DOHH2 (cell line): ENCODE results near the gene UGT1A8.
"Not testable (repeated sequence)": the region's sequence is repeated elsewhere in the genome, so short reads cannot be mapped to it uniquely, and the experiment has no call there.

Source experiments
- H3F3A ChIP-seq: fragments of 200-600 bp; sonication (generic), shearing (Covaris generic); 2 replicates; pipeline ENCODE4 v1.6.0; 2016; ENCODE audit warnings: antibody characterized with exemption, mild to moderate bottlenecking; ENCODE audit not compliant: control insufficient read depth, insufficient read depth
- H3K27ac ChIP-seq: fragments of 200-600 bp; sonication (generic); 2 replicates; pipeline ENCODE4 v1.5.1; 2014; ENCODE audit warnings: low read depth, mild to moderate bottlenecking, low read length, moderate library complexity
- H3K27me3 ChIP-seq: fragments of 200-600 bp; sonication (generic); 2 replicates; pipeline ENCODE4 v1.6.1; 2014; ENCODE audit warnings: mild to moderate bottlenecking, low read length, mixed read lengths; ENCODE audit not compliant: control insufficient read depth
- H3K36me3 ChIP-seq: fragments of 200-600 bp; sonication (generic); 2 replicates; pipeline ENCODE4 v1.6.1; 2014; ENCODE audit warnings: mild to moderate bottlenecking, low read length, moderate library complexity, mixed read lengths; ENCODE audit not compliant: control insufficient read depth
- H3K4me1 ChIP-seq: fragments of 200-600 bp; sonication (generic); 2 replicates; pipeline ENCODE4 v1.6.1; 2014; ENCODE audit warnings: mild to moderate bottlenecking, low read length, mixed read lengths; ENCODE audit not compliant: control insufficient read depth
- H3K4me2 ChIP-seq: fragments of 200-600 bp; sonication (generic); 2 replicates; pipeline ENCODE4 v1.6.0; 2014; ENCODE audit warnings: mild to moderate bottlenecking, low read length, moderate library complexity
- H3K4me3 ChIP-seq: fragments of 200-600 bp; sonication (generic); 2 replicates; pipeline ENCODE4 v1.5.1; 2014; ENCODE audit warnings: mild to moderate bottlenecking, low read length, mixed read lengths
- H3K79me2 ChIP-seq: fragments of 200-600 bp; sonication (generic); 2 replicates; pipeline ENCODE4 v1.6.1; 2014; ENCODE audit warnings: mild to moderate bottlenecking, low read length, mixed read lengths; ENCODE audit not compliant: control insufficient read depth
- H3K9me2 ChIP-seq: fragments of 200-600 bp; sonication (generic); replicated peaks from 2 replicates; pipeline ENCODE4 v1.6.1; 2014; ENCODE audit warnings: mild to moderate bottlenecking, low read length, mixed read lengths; ENCODE audit not compliant: control insufficient read depth
- H3K9me3 ChIP-seq: fragments of 200-600 bp; sonication (generic); 2 replicates; pipeline ENCODE4 v1.6.1; 2014; ENCODE audit warnings: antibody characterized with exemption, low read length, mixed read lengths; ENCODE audit not compliant: control insufficient read depth, insufficient read depth
- H4K20me1 ChIP-seq: fragments of 200-600 bp; sonication (generic); 2 replicates; pipeline ENCODE4 v1.6.0; 2014; ENCODE audit warnings: low read depth, mild to moderate bottlenecking, antibody characterized with exemption, low read length, moderate library complexity; ENCODE audit not compliant: control insufficient read depth, insufficient read depth
- CTCF ChIP-seq: fragments of 200-600 bp; sonication (generic); IDR thresholded peaks from one replicate; pipeline ENCODE4 v1.5.1; 2014; ENCODE audit warnings: antibody characterized with exemption, mild to moderate bottlenecking, low read depth, low read length; ENCODE audit not compliant: poor library complexity, severe bottlenecking
- EZH2phosphoT487 ChIP-seq: fragments of 200-600 bp; sonication (generic); IDR thresholded peaks from 2 replicates; pipeline ENCODE4 v1.6.1; 2017; ENCODE audit warnings: borderline replicate concordance, mild to moderate bottlenecking, antibody characterized with exemption, low read length, moderate library complexity, mixed read lengths

UGT1A8 gene

GRCh38 chr2:233746475-233747282 lies 129.2 kb downstream of the UGT1A8 start:
- H3K9me2 ChIP-seq: no peaks in the 10 kb centered on the region

GRCh38 chr2:233747283-233747544 lies 129.8 kb downstream of the UGT1A8 start:
- TF ChIP-seq EZH2phosphoT487 (no peak), CTCF (no peak)
- no peaks in the 10 kb centered on the region for H3K9me2 ChIP-seq
- 0 out of 2 replicates have a peak, but pooled peaks cover 3% of the 10 kb centered on the region for H3K27me3 ChIP-seq
- H3K79me2 ChIP-seq: no peaks in the 10 kb centered on the region
- H3K27ac ChIP-seq: no peak overlapping the region
- H3K36me3 ChIP-seq: no peaks in the 10 kb centered on the region
- no peaks in the 10 kb centered on the region for H3K4me1 ChIP-seq
- H3K4me2 ChIP-seq: no peak overlapping the region
- peaks cover 6% of the 10 kb centered on the region; the same call in 1 of the 2 replicates for H3K9me3 ChIP-seq
- no peaks in the 10 kb centered on the region for H4K20me1 ChIP-seq
- no peaks in the 10 kb centered on the region for H3F3A ChIP-seq
- H3K4me3 ChIP-seq: no peak overlapping the region

More at GRCh38 chr2:233746475-233747282, 129.2 kb downstream of the UGT1A8 start:
- H4K20me1 ChIP-seq: no peaks in the 10 kb centered on the region
- H3K4me2 ChIP-seq: no peak overlapping the region
- no peaks in the 10 kb centered on the region for H3K4me1 ChIP-seq
- H3K36me3 ChIP-seq: no peaks in the 10 kb centered on the region
- TF ChIP-seq EZH2phosphoT487: no peak
- TF ChIP-seq CTCF: no peak
- H3K27ac ChIP-seq: no peak overlapping the region
- H3K9me3 ChIP-seq: peaks cover 6% of the 10 kb centered on the region; the same call in 1 of the 2 replicates
- H3F3A ChIP-seq: no peaks in the 10 kb centered on the region
- H3K79me2 ChIP-seq: no peaks in the 10 kb centered on the region
- H3K4me3 ChIP-seq: no peak overlapping the region
- H3K27me3 ChIP-seq: 0 out of 2 replicates have a peak, but pooled peaks cover 3% of the 10 kb centered on the region

GRCh38 chr2:233750689-233751088 lies 133.3 kb downstream of the UGT1A8 start:
- not testable (repeated sequence) for H3K4me1 ChIP-seq, H4K20me1 ChIP-seq, H3K9me2 ChIP-seq, H3K36me3 ChIP-seq, H3K79me2 ChIP-seq, H3K4me3 ChIP-seq, H3K9me3 ChIP-seq, H3F3A ChIP-seq, H3K27ac ChIP-seq, H3K27me3 ChIP-seq, H3K4me2 ChIP-seq

GRCh38 chr2:233751212-233752009 lies 134.0 kb downstream of the UGT1A8 start:
- H3K9me2 ChIP-seq, H3K9me3 ChIP-seq, H3K4me1 ChIP-seq, H4K20me1 ChIP-seq, H3K4me3 ChIP-seq, H3K36me3 ChIP-seq, H3K4me2 ChIP-seq, H3K27ac ChIP-seq, H3F3A ChIP-seq, H3K27me3 ChIP-seq, H3K79me2 ChIP-seq: not testable (repeated sequence)
